CD4-positive, alpha-beta T cell treated with Interleukin-6 for 4 hours (primary cell): ENCODE results near the gene NATD1.

ENCODE experiments used
- DNase-seq: peaks from one replicate; pipeline ENCODE4 v3.0.0-alpha.2; 2020; ENCODE audit warnings: mixed read lengths

Gene NATD1

DNA sequence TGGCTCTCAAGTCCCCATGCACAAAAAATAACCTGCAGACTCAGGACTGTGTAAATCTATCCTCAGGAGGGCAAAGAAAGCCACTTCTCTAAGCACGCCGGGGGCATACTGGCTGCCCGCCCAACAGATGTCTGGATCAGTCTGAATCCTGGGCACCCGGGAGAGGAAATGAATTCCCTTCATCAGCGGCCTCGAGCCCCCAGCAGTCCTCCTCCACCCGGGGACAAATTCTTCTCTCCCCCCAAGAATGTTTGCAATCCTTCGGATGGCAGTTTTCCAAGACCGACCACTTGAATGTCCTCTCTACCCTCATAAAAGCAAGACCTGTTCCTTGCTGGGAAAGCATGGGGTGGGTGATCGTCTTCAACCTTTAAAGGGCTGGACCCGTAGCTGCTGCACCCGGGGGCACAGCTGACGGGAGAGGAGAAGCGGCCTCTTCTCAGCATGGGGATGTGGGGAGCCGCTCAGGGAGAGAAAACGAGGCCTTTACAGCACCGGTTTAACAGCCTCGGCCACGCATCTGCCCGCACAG is 21.9 kb upstream of the NATD1 start:
- DNase-seq, result peak; percentile 25

DNA sequence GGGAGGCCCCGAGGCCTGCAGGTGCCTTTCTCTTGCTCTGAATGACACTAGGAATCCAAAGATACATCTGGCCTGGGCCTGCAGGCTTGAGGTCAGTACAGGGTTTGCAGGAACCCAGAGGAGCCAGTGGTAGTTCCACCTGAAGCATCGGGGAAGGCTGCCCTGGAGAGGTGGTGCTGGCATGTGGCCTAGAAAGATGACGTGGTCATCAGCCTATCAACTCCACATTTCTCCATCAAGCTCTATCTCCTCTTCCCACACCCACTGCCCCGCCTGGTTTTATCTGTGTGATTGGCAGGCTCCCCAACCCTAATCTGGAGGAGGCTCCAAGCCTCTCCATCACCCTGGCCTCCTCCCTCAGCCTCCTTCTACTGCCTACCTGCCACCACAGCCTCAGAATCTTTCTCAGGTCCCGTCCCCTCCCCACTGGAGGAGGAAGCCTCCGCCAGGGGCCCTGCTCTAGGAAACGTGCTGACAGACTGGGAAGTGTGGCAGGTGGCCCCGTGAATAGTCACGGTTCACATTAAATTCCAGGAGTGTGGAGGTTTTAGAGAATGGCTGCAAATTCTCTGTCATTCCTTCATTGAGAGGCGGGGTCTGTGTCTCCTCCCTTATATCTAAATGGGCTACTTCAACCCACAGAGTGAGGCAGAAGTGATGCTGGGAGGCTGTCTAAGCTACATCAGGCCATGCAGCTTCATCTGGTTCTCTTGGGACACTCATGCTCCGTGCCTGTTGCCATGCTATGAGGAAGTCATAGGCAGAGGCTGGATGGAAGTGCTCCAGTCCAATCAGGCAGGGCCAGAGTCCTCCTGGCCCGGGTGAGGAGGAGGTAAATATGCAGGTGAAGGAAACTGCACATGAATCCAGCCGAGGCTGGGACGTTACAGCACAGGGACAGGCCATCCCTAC is 19.9 kb upstream of the NATD1 start:
- no peak for DNase-seq

DNA sequence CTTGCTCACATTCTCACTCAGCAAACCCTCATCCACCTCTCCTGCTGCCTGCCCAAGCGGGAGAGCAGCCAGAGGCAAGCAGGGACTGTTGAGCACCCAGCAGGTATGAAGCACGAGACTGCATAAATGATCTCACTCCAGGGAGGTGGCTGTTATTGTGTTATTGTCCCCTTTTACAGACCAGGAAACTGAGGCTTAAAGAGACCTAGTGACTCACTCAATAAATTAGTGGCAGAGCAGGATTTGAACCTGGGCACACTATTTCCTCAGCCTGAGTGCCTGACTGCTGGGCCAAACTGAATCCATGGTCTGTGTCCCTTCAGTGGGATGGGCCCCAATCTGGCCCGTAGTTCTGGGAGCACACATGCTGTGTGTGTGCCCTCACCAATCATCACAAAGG is 19.0 kb upstream of the NATD1 start:
- DNase-seq, result no peak

DNA sequence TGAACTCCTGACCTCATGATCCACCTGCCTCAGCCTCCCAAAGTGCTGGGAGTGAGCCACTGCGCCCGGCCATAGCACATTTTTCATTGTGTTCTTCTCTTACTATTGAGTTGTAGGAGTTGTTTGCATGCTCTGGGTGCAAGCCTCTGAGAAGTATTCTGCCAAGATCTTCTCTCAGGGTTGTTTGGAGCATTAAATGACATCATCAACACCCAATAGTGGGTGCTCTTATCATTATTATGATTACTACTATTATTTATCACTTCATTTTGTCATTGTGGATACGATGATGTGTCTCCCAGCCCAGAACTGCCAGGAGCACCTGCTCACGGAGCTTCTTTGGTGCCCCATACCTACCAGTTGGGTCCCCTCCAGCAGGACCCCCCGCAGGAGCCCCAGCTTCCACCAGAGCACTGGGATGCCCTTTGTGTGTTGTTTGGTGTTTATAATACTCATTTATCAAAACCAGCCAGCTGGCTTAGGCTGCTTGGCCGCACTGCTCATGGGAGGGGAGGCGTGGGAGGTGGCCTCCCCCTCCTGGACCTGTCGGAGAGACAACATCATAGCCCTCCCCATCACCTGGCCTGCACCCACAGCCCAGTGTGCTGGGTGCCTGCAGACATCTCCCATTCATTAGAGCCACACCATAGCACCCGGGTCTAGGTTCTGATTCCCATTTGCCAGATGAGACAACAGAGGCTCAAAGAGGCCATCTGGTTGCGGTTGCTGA is 18.4 kb upstream of the NATD1 start:
- no peak for DNase-seq

DNA sequence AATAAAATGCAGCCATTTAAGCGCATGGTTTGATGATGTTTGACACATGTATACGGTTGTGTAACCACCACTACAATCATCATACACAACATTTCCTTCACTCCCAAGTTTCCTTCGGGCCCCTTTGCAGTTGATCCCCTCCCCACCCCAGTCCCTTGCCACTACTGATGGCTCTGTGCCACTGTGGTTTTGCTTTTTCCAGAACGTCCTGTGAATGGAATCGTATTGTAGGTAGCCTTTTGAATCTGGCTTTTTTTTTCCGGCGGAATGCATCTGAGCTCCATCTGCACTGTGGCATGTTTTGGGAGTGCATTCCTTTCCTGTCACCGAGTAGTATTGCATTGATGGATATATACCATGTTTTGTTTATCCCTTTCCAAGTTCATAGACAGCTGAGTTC is 16.2 kb upstream of the NATD1 start:
- DNase-seq, result no peak

DNA sequence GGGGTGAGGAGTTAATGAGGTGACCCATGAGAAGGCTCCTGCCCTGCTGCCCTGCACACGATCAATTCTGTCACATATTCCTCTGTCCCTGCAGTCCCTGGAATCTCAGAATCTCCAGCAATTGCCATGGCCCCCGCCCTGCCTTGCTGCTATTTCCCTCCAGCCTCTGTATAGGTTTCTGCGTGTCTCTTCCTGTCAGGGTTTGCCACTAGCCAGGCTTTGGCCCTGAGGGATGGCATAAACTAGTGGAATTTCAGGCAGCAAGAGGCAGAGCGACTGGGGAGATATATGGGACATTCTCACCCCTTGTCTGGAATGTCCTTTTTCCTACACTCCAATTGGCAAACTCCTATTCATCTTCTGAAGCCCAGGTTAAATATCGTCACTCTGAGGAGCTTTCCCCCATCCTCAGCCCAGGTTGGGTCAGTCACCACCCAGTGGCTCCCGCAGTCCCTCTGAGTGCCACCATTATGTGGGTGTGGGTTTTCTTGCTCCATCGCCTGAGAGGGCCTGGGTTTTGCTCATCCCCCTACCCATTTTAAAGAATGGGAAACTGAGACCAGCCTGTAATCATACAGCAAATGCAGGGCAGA is 15.5 kb upstream of the NATD1 start:
- DNase-seq, result no peak

DNA sequence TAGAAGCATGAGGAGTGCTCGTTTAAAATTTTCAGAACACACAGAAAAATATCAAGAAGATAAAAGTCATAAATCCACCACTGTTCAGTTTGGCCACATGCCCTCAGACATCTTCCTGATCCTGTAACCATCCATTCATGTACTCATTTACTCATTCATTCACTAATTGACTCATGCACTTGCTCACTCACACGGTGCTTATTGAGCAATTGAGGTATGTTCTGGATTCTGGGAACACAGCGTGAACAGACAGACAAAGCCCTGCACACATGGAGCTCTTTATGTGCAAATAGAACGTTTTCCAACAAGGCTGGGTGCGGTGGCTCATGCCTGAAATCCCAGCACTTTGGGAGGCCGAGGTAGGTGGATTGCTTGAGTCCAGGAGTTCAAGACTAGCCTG is 10.2 kb upstream of the NATD1 start:
- no peak for DNase-seq

DNA sequence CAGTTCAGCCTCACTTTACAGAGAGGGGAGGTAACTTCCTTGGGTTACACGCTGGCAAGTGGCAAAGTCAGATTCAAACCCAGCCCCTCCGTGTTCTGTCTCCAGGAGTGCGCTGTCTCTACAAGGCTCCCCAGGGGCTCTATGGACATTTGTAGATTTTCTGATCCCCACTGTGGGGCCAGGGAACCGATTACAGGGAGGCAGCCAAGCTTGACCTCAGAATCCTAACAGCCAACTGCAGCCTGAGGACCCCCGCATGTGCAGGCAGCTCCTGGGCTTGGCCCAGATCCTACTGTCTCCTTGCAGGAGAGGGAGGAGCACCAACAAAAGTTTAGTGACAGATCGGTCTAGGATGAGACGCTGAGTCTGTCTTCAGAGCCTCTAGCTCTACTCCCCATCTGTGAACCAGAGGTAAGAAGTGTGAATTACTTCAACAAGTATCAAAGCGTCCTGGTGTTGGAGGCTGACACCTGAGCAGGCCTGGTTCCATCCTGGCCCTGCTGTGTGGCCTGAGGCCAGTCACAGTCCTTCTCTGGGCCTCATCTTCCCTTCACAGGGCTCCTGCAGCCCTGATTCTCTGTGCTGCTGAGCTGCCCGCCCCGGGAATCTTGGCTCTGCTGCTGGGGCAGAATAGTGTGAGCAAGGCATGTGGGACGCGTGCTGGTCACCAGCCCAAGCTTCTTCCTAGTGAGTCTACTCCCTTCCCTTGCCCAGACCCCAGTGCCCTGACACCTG is 9.2 kb upstream of the NATD1 start:
- no peak for DNase-seq

DNA sequence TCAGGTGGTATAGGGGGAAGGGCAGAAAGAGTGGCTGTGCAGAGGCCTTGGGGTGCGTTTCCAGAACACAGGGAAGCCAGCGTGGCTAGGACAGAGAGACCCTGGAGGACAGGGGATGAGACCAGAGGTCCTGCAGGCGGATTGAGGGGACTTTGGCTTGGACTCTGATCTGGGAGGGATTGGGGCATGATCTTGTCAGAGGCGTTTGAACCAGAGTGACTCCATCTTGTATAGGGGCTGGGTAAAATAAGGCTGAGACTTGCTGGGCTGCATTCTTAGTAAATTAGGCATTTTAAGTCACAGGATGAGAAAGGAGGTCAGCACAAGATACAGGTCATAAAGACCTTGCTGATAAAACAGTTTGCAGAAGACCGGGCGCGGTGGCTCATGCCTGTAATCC is 5.4 kb upstream of the NATD1 start:
- DNase-seq, result no peak

DNA sequence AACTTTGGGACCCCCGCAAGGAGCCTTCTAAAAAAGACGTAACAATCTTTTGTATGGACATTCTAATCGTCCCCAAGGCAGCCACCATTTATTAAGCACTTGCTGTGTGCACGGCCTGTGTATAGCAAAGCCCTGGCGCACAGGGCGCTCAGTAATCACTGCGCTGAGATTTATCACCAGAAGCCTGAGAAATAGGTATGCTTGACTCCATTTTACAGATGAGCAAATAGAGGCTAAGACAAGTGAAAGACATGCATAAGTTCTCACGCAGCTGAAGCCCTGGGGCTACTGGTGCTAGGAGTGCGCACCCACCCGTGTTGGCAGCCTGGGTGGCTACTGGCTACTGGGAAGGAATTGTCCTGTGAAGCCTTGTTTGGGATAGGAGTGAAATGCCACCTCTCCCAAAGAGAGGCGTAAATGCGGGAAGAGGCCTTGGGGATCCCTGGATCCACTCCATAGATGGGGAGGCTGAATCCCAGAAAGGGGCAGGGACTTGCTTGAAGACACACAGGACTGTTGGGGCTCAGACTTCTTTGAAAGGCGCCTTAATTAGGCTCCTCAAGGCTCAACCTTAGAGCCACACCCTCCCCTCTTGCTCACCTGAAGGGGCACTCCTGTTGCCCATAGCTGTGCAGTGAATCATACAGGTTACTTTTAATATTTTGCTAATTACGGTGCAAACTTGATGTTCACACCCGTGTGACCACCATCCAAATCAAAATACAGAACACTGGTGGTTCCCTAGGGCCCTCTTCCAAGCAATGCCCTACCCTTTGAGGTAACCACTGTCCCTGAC is 634 bp upstream of the NATD1 start:
- no peak for DNase-seq

DNA sequence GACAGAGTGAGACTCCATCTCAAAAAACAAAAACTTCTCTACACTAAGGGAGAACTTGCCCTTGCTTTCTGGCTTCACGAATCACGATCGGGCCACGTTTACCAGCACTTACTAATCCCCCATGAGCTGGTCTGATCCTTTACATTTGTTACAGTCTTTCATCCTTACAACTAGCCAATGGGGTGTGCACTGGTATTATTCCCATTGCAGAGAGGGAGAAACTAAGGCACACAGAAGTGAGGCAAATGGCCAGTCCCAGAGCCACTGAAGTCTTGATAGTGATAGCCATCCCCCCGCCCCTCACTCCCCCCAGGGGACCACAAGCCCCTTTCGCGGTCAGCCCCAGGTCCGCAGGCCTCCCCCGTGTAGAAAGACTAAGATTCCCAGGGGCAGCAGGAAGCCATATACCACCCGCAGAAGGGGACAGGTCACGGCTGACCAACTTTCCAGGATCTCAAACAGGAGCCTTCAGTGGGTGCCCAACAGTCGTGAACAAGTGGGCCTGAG is 868 bp downstream of the NATD1 start:
- no peak for DNase-seq

DNA sequence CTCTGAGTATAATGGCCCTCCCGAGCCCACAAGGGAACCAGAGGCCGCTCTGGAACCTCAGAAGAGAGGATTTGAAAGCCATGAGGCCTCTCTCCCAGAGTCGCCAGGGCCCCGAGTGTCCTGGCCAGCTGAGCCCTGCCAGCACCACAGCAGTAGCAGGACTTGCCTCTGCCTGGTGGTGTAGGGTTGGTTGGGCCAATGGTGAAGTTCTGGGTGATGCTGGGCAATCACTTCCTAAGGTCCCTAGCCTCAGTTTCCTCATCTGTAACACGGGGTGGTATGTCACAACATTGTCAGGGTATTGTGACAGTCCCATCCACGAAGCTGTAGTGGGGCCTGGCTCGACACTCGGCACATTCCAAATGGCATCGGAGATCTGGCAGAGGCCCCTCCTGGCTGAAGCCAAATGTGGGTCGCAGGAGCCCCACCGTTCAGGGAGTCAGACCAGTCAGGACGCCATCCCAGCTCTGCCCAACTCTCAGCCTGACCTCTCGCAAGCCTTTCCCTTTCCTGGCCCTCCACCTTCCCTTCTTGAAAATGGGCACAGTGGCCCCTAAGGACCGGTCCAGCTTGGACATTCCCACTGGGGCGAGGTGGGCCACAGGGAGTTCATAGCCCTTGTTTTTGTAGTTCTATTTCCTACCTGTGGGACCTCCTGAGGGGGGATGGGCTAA is 1.7 kb downstream of the NATD1 start:
- no peak for DNase-seq

DNA sequence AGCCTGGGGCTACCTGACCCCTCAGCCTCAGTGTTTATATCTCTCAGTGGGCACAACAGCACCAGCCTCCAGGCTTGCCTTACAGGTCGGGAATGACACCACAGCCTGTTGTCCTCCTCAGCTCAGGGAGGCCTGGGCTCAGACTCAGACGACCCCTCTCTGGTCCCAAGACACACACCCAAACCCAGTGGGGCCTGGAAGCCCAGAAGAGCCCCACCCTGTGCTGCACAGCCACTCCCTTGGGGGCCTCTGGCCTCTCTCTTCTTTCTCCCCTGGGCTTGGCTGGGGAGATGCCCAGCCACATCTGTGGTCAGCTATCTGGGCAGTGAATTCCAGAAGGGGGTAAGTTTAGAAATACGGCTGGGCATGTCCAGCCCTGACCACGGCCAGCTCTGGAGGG is 2.4 kb downstream of the NATD1 start:
- no peak for DNase-seq

DNA sequence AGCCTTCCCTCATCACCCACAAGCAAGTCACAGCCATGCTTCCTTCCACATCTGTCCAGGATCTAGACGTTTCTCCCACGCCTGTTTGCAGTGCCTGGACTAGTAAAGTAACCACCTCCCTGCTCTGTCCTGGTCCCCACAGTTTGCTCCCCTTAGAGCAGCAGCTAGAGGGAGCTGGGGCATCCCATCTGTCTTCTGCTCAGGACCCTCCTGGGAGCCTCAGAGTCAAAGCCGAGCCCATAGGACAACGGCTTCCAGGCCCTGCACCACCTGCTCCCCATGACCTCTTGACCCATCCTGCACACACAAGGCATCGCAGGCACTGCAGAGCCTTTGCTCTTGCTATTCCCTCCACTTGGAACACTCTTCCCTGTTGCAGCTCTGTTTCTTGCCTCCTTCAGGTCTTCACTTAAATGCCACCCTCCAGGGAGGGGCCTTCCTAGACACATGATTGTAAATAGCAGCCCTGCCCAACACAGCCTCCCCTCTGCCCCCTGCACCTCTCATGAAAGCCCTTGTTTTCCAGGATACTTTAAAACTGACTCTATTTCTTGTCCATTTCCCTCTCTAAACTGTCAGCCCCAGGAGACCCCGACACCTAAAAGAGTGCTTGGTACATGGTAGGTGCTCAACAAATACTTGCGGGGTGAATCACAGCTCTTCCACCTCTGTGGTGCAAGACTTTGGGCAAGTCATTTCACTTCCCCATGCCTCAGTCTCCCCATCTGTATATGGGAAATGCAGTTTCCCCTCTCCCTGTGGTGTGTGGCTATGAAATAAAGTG is 3.1 kb downstream of the NATD1 start:
- DNase-seq, result no peak

DNA sequence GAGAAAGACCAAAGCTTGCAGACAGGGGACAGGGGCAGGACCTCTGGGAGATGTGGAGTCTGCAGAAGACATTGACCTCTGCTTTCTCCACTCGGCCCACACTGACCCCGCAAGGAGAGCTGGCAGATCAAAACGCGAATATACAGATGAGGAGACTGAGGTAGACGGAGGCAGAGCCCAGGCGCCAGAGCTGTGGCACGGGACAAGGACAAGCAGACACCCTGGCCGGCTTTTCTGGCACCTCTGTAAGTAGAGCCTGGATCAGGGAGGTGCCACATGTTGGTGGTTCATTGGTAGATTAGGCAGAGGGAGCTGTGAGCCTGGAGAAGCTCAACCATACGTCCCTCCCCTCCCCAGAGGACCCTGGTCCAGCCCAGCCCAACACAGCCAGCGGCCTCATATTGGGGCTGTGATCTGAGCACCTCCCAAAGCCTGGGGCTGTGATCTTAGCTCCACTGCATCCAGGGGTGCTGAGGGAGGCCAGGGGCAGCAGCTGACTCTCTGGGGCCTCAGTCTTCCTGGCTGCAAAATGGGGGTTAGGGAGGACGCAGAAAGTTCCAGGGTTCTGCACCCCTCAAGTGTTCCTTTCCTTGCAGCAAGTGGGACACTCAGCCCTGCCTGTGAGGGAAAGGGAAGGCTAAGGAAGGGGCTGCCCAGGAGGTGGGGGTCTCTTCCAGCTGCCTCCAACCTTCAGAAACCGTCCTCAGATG is 4.0 kb downstream of the NATD1 start:
- DNase-seq, result no peak

DNA sequence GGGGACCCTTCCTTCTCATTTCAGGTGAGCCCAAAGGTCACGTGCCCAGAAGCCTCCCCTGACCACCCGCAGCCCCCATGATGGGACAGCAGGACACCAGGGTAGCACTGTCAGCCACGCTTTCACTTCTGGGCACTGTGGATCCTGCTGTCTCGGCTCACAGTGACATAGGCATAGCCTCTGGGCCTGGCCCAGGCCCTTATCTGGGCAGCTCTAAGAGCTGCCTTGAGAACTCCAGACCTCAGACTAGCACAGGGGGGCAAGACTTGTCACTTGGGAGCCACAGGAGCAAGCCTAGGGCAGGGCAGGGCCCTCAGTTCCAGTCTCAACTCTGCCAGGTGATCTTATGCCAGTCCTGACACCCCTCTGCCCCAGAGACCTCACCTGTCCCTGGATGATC is 4.7 kb downstream of the NATD1 start:
- DNase-seq, result no peak

DNA sequence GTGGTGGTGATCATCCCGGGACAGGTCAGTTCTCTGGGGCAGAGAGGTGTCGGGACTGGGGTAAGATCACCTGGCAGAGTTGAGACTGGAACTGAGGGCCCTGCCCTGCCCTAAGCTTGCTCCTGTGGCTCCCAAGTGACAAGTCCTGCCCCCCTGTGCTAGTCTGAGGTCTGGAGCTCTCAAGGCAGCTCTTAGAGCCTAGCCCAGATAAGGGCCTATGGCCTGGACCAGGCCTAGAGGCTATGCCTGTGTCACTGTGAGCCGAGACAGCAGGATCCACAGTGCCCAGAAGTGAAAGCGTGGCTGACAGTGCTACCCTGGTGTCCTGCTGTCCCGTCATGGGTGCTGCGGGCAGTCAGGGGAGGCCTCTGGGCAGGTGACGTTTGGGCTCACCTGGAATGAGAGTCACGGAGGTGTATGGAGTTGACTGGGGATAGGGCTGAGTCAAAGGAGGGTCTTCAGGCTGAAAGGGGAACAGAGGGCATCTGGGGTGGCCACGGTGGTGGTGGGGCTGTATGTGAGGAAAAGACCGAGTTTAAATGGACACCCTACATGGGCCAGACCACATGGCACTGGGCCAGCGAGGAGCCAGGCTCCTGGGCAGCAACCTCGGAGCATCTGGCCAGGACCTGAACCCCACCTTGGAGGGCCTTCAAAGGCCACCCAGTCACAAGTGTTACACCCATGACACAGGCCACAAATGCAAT is 5.5 kb downstream of the NATD1 start:
- no peak for DNase-seq

DNA sequence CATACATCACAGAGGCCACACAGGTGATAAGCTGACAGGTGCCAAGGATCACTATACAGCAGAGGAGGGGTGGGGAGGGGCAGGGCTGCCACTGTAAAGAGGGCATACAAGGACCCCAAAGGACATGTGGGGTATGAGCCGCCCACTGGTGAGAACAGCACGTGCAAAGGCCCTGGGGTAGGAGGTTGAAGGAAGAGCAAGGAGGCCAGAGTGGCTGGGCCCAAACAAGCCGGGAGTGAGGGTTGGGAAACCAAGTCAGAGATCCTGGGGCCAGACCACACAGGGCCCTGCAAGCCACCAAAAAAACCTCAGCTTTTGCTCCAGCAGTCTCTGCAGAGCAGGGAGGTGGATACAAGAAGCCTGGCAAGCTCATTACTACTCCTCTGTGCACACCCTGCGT is 6.5 kb downstream of the NATD1 start:
- no peak for DNase-seq

DNA sequence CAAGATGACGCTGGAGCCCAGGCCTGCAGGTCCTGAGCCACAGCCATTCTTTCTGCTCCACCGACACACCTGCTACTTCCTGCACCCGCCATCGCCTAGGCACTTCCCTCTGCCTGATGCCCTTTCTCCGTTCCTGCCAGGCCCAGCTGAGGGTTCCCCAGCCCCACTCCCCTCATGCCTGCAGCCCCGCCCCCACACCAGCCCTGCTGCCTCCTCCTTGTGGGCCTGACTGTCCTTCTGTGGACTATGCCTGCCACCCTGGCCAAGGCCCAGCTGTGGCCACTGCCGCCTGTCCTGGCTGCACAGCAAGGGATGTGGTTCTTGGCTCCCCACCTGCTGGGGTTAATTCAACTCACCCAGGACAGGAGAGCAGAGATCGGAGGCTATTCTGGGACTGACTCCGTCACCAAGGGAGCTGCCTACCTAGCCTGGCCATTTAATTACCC is 7.5 kb downstream of the NATD1 start:
- DNase-seq, result no peak
